ENCODE data around the gene LRRK1.

Gene LRRK1

GRCh38 chr15:101112336-101113113 is 193.4 kb downstream of the LRRK1 start:
- DNase-seq (ENCODE audit: low read depth in 3 of 3): no peak

GRCh38 chr15:101113114-101114005 is 194.2 kb downstream of the LRRK1 start:
- DNase-seq (ENCODE audit: low read depth in 3 of 3): no peak

GRCh38 chr15:101114166-101114565 is 195.0 kb downstream of the LRRK1 start:
- DNase-seq (ENCODE audit: low read depth in 3 of 3): no peak

- no peak for DNase-seq (ENCODE audit: low read depth in 3 of 3)
Observed at GRCh38 chr15:101114610-101115009, 195.5 kb downstream of the LRRK1 start.

- DNase-seq (ENCODE audit: low read depth in 3 of 3): no peak
Observed at GRCh38 chr15:101115393-101115785, 196.2 kb downstream of the LRRK1 start.

- DNase-seq (ENCODE audit: low read depth in 3 of 3): no peak
Observed at GRCh38 chr15:101115786-101116680, 196.9 kb downstream of the LRRK1 start.

GRCh38 chr15:101116681-101116976 is 197.5 kb downstream of the LRRK1 start:
- no peak for DNase-seq (ENCODE audit: low read depth in 3 of 3)

- no peak for DNase-seq (ENCODE audit: low read depth in 3 of 3)
Observed at GRCh38 chr15:101118116-101118515, 199.0 kb downstream of the LRRK1 start.

- no peak for DNase-seq (ENCODE audit: low read depth in 3 of 3)
Observed at GRCh38 chr15:101118615-101119014, 199.5 kb downstream of the LRRK1 start.

GRCh38 chr15:101119181-101119580 is 200.0 kb downstream of the LRRK1 start:
- DNase-seq (ENCODE audit: low read depth in 3 of 3): no peak
